Activated T-cell treated with anti-CD3 and anti-CD28 coated beads, Interleukin-2, amount 50 U/mL, for 24 hours (primary cell): Measurements from ENCODE around the gene NSD2.

Source experiments
- DNase-seq: peaks from one replicate; pipeline ENCODE4 v3.0.0-alpha.2; 2020
- H3K27ac Mint-ChIP-seq: 2 replicates; pipeline ENCODE4 v1.8.0; 2020; ENCODE audit warnings: mild to moderate bottlenecking, mixed read lengths
- H3K27me3 Mint-ChIP-seq: 2 replicates; pipeline ENCODE4 v1.8.0; 2020; ENCODE audit warnings: mixed read lengths
- H3K36me3 Mint-ChIP-seq: 2 replicates; pipeline ENCODE4 v1.8.0; 2020; ENCODE audit warnings: low read depth, mixed read lengths
- H3K4me1 Mint-ChIP-seq: 2 replicates; pipeline ENCODE4 v1.8.0; 2020; ENCODE audit warnings: low read depth, mixed read lengths
- H3K4me3 Mint-ChIP-seq: 2 replicates; pipeline ENCODE4 v1.8.0; 2020; ENCODE audit warnings: mild to moderate bottlenecking, moderate library complexity, mixed read lengths
- H3K9me3 Mint-ChIP-seq: 2 replicates; pipeline ENCODE4 v1.8.0; 2020; ENCODE audit warnings: mixed read lengths

The NSD2 gene

GRCh38 chr4:1976416-1977352 lies 105.5 kb downstream of the NSD2 start:
- Mint-ChIP-seq H3K9me3 (no peaks in the 10 kb centered on the region), H3K27me3 (no peaks in the 10 kb centered on the region), H3K36me3 (peaks cover 99% of the 10 kb centered on the region), H3K4me3 (no peak overlapping the region), H3K27ac (peak overlapping the region; percentile 55), H3K4me1 (no peaks in the 10 kb centered on the region)
- peak; percentile 23 for DNase-seq

DNA sequence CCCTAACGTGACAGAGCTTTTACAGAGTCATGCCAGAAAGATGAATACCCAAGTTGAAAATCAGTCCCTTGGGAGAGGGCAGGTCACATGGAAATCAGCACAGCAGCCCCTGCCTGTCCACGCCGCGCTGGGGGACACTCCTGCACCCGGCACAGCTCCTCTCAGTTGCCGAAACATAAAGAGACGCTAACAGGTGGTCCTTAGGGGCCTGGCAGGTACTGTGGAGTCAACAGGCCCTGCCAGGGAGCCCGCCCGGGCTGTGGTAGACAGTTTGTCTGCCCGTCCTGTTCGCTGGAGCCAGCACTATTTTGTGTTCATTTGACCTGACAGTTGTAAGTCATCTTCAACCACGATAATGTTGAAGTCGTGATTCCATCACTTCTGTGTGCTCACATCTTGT lies 107.0 kb downstream of the NSD2 start:
- Mint-ChIP-seq H3K27me3 (no peaks in the 10 kb centered on the region), H3K36me3 (peaks cover 99% of the 10 kb centered on the region), H3K4me3 (no peak overlapping the region), H3K27ac (peak overlapping the region; percentile 37), H3K4me1 (no peaks in the 10 kb centered on the region), H3K9me3 (no peaks in the 10 kb centered on the region)
- DNase-seq: peak; percentile 27

- Mint-ChIP-seq H3K9me3 (no peaks in the 10 kb centered on the region), H3K4me3 (no peak overlapping the region), H3K27ac (peak overlapping the region; percentile 53), H3K36me3 (peaks cover 99% of the 10 kb centered on the region), H3K27me3 (no peaks in the 10 kb centered on the region), H3K4me1 (no peaks in the 10 kb centered on the region)
- no peak for DNase-seq
Observed at GRCh38 chr4:1978741-1979476, 107.7 kb downstream of the NSD2 start.

GRCh38 chr4:1979477-1980196 lies 108.4 kb downstream of the NSD2 start:
- Mint-ChIP-seq H3K36me3 (peaks cover 99% of the 10 kb centered on the region), H3K27ac (peak overlapping the region; percentile 78)

DNA sequence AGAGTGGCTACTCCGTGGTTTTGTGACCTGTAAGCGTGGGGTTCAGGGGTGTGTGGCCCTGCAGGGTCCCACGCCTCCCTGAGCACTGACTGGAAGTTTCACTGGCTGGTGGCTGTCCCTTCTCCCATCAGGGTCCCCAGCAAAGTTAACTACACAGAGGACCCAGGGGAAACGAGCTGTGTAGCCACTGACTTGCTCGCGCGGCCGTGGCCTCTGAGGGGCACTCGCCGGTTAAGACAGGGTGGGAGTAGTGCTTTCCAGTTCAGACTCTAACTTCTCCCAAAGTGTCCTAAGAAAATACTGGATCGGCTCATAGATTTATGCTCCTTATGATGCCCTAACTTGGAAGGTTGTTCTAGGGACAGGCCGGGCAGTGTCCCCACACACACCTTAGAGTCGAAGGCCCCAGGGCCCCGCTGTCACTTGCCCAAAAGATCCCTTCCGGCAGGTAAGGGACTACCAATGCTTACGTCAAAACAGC lies 109.4 kb downstream of the NSD2 start:
- no peaks in the 10 kb centered on the region for H3K9me3 Mint-ChIP-seq
- H3K36me3 Mint-ChIP-seq: peaks cover 98% of the 10 kb centered on the region

More at GRCh38 chr4:1979477-1980196, 108.4 kb downstream of the NSD2 start:
- Mint-ChIP-seq H3K4me1 (no peaks in the 10 kb centered on the region), H3K27me3 (no peaks in the 10 kb centered on the region), H3K9me3 (no peaks in the 10 kb centered on the region), H3K4me3 (no peak overlapping the region)
- DNase-seq: peak; percentile 33

GRCh38 chr4:1981251-1982058 lies 110.3 kb downstream of the NSD2 start:
- Mint-ChIP-seq H3K9me3 (no peaks in the 10 kb centered on the region), H3K4me1 (no peaks in the 10 kb centered on the region), H3K27me3 (no peaks in the 10 kb centered on the region), H3K36me3 (peaks cover 97% of the 10 kb centered on the region), H3K27ac (peak overlapping the region; percentile 31), H3K4me3 (no peak overlapping the region)
- DNase-seq: peak; percentile 37

More for the DNA sequence above, 109.4 kb downstream of the NSD2 start:
- peak; percentile 25 for DNase-seq
- H3K27ac Mint-ChIP-seq: no peak overlapping the region
- H3K27me3 Mint-ChIP-seq: no peaks in the 10 kb centered on the region
- no peak overlapping the region for H3K4me3 Mint-ChIP-seq
- H3K4me1 Mint-ChIP-seq: no peaks in the 10 kb centered on the region

GRCh38 chr4:1982124-1983052 lies 111.2 kb downstream of the NSD2 start:
- peak; percentile 22 for DNase-seq
- no peak overlapping the region for H3K4me3 Mint-ChIP-seq
- peaks cover 97% of the 10 kb centered on the region for H3K36me3 Mint-ChIP-seq
- no peaks in the 10 kb centered on the region for H3K4me1 Mint-ChIP-seq
- H3K27ac Mint-ChIP-seq: peak overlapping the region; percentile 66
- H3K9me3 Mint-ChIP-seq: no peaks in the 10 kb centered on the region
- H3K27me3 Mint-ChIP-seq: no peaks in the 10 kb centered on the region

GRCh38 chr4:1983053-1983845 lies 112.1 kb downstream of the NSD2 start:
- Mint-ChIP-seq H3K27ac (peak overlapping the region; percentile 66), H3K4me1 (no peaks in the 10 kb centered on the region), H3K9me3 (no peaks in the 10 kb centered on the region), H3K27me3 (no peaks in the 10 kb centered on the region), H3K36me3 (peaks cover 97% of the 10 kb centered on the region), H3K4me3 (no peak overlapping the region)
- peak; percentile 25 for DNase-seq

DNA sequence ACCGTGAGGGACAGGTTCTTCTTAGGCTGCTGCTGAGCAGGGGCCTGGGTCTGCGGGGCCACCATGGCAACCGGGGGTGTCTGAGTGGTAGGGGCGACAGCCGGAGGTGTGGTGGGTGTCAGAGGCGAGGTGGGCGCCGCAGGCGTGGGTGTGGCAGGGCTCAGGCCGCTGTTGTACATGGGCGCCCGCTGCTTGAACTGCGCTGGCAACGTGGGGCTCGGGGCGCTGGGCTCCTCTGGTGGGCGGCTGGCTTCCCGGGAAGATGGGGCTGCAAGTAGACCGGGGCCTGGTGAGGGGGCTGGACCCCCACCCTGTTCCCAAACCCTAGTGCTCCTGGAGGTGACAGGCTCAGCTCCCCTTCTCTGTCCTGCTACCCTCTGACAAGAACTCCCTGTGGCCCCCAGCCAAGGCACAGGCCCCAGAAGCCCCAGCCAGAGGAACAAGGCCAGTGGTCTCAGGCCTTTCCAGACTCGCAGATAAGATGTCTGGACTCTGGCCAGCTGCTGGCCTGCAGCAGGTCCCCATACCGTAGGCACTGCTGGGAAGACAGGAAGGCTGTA lies 112.7 kb downstream of the NSD2 start:
- Mint-ChIP-seq H3K4me3 (no peak overlapping the region), H3K27me3 (no peaks in the 10 kb centered on the region), H3K9me3 (no peaks in the 10 kb centered on the region), H3K27ac (peak overlapping the region; percentile 82), H3K36me3 (peaks cover 98% of the 10 kb centered on the region), H3K4me1 (no peaks in the 10 kb centered on the region)
- DNase-seq: peak; percentile 31

DNA sequence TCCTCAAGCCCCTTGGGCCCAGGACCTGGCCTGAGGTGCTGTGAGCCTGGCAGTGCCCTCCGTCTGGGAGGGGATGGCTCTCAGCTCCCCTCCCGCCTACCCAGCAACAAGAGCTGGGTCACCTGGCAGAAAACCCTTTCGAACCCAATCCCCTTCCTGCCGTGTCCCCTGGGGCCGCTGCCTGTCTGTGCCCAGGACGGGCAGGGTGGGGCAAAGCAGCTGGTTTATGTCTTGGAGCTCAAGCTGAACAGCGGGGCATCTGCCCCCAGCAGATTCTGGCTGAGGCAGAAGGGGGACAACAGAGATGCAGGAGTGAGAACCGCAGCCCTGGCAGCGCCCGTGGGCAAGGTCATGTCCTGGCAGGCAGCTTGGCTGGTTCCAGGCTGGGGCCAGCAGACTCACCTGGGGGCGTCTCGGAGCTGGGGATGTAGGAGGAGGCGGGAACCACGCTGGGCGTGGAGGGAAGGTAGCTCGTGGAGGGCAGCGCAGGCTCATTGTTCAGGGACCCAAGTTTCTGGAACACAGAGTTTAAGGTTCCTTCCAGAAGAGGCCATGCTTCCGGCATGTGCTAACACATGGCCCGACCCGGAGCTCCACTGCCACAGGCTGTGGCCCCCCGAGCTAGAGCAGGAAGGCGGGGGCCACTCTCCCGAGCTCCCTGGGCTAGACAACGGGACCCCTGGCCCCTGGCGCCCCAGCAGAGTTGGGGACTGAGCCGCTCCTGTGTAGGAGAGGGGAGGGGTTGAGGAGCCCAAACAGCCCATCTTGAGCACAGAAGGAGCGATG lies 113.4 kb downstream of the NSD2 start:
- Mint-ChIP-seq H3K4me1 (no peaks in the 10 kb centered on the region), H3K27me3 (no peaks in the 10 kb centered on the region), H3K27ac (peak overlapping the region; percentile 82), H3K36me3 (peaks cover 97% of the 10 kb centered on the region), H3K4me3 (no peak overlapping the region), H3K9me3 (no peaks in the 10 kb centered on the region)
- DNase-seq: peak; percentile 30

DNA sequence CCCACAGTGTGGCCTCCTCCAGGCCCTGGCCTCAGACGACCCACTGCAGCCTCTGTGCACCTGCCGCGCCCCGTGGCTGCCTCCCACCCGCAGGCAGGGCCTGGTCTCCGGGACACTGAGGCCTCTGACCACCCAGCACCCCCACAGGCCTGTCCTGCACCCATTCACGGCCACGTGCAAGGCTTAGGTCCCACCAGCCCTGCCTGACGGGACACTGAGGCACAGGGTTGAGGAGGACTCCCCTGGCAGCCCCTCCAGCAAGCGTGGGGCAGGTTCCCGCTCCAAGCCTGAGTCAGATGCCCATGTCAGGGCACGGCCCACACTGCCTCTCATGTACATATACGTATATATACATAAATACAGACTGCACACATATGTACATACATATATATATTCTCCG lies 114.1 kb downstream of the NSD2 start:
- no peaks in the 10 kb centered on the region for H3K4me1 Mint-ChIP-seq
- H3K4me3 Mint-ChIP-seq: no peak overlapping the region
- H3K27me3 Mint-ChIP-seq: no peaks in the 10 kb centered on the region
- H3K36me3 Mint-ChIP-seq: peaks cover 97% of the 10 kb centered on the region
- peak overlapping the region; percentile 82 for H3K27ac Mint-ChIP-seq
- H3K9me3 Mint-ChIP-seq: no peaks in the 10 kb centered on the region
- peak; percentile 23 for DNase-seq
